B cell (primary cell): Measurements from ENCODE around the gene CREB3L1. TPM values are rescaled to one million over a fixed set of nuclear protein-coding genes. Genes with fewer than 3 reads are reported as not detected.

ENCODE experiments used
- ATAC-seq: fragments of 200-7000 bp; cut with Tn5 transposase; one replicate; pipeline ENCODE4 v1.10.0; 2021; ENCODE audit warnings: low read depth, mild to moderate bottlenecking, moderate number of reproducible peaks, moderate library complexity
- CTCF ChIA-PET: fragments of 350-600 bp; sonication (Branson Sonifier 250); formaldehyde crosslinking; loops from one replicate; lab custom pipeline; 2021; ENCODE audit warnings: antibody characterized with exemption, inconsistent platforms; lab: Charles Lee
- POLR2A ChIA-PET: fragments of 350-600 bp; sonication (Branson Sonifier 250); formaldehyde crosslinking; loops from one replicate; lab custom pipeline; 2021; ENCODE audit warnings: antibody characterized with exemption; lab: Charles Lee
- DNase-seq: peaks from one replicate; pipeline ENCODE4 v3.0.0; 2013
- H2AFZ ChIP-seq: 2 replicates; pipeline ENCODE4 v1.6.1; 2012; ENCODE audit warnings: mild to moderate bottlenecking, low read depth, low read length; ENCODE audit not compliant: insufficient read depth, poor library complexity, severe bottlenecking
- H3K27ac ChIP-seq, 2 donors: 1 replicate in 1 of 2; 2 replicates in 1 of 2; pipeline ENCODE4 v1.5.1; 2012 to 2013; ENCODE audit warnings: low read length in 2 of 2, mild to moderate bottlenecking in 2 of 2, moderate library complexity in 1 of 2
- H3K27me3 ChIP-seq, 4 experiments: fragments of 200-600 bp in 1 of 4; sonication (generic) in 1 of 4; replicated peaks in 1 of 4; 1 replicate in 2 of 4; 2 replicates in 2 of 4; pipeline versions ENCODE4 v1.6.1 to v1.7.0; 2013 to 2016; ENCODE audit warnings: low read length in 3 of 4, mild to moderate bottlenecking in 2 of 4, mixed read lengths in 1 of 4, moderate library complexity in 1 of 4; ENCODE audit not compliant: insufficient read depth in 4 of 4, control insufficient read depth in 3 of 4; ENCODE audit errors: control extremely low read depth in 1 of 4
- H3K36me3 ChIP-seq, 2 experiments: replicated peaks in 1 of 2; 1 replicate in 1 of 2; 2 replicates in 1 of 2; pipeline versions ENCODE4 v1.6.1 to v1.7.1; 2013; ENCODE audit warnings: low read length in 1 of 2; ENCODE audit not compliant: insufficient read depth in 2 of 2, control insufficient read depth in 1 of 2; ENCODE audit errors: control extremely low read depth in 1 of 2, extremely low read depth in 1 of 2
- H3K4me1 ChIP-seq, 2 donors: fragments of 200-600 bp in 1 of 2; sonication (generic) in 1 of 2; 1 replicate in 1 of 2; 2 replicates in 1 of 2; pipeline versions ENCODE4 v1.5.1 to v1.6.1; 2013 to 2017; ENCODE audit warnings: low read length in 2 of 2; ENCODE audit not compliant: control insufficient read depth in 2 of 2, insufficient read depth in 2 of 2
- H3K4me2 ChIP-seq: replicated peaks from 2 replicates; pipeline ENCODE3; 2012; ENCODE audit warnings: mild to moderate bottlenecking, low read depth, low read length; ENCODE audit not compliant: poor library complexity, severe bottlenecking
- H3K4me3 ChIP-seq, 5 experiments: fragments of 200-600 bp in 1 of 5; sonication (generic) in 1 of 5; 1 replicate in 3 of 5; 2 replicates in 2 of 5; pipeline versions ENCODE4 v1.5.1 to v1.7.0; 2011 to 2016; ENCODE audit warnings: low read length in 4 of 5, mild to moderate bottlenecking in 4 of 5, low read depth in 2 of 5, control low read depth in 1 of 5, moderate library complexity in 1 of 5; ENCODE audit not compliant: insufficient read depth in 1 of 5; ENCODE audit errors: control extremely low read depth in 1 of 5, extremely low read depth in 1 of 5
- H3K79me2 ChIP-seq: fragments of 200-600 bp; sonication (generic); one replicate; pipeline ENCODE4 v1.6.0; 2016; ENCODE audit warnings: low read length; ENCODE audit not compliant: control insufficient read depth, insufficient read depth
- H3K9ac ChIP-seq: fragments of 200-600 bp; sonication (generic); 2 replicates; pipeline ENCODE4 v1.6.1; 2017; ENCODE audit warnings: mild to moderate bottlenecking, low read length, moderate library complexity
- H3K9me3 ChIP-seq, 3 donors: one replicate each; pipeline versions ENCODE4 v1.6.1 to v1.7.1; 2013; ENCODE audit warnings: low read length in 2 of 3; ENCODE audit not compliant: control insufficient read depth in 2 of 3, insufficient read depth in 1 of 3; ENCODE audit errors: control extremely low read depth in 1 of 3
- H4K20me1 ChIP-seq: 2 replicates; pipeline ENCODE4 v1.6.0; 2012; ENCODE audit warnings: mild to moderate bottlenecking, low read length; ENCODE audit not compliant: insufficient read depth, control insufficient read depth, poor library complexity, severe bottlenecking
- H3K27ac Mint-ChIP-seq: one replicate; pipeline ENCODE4 v1.8.0; 2021; ENCODE audit warnings: mixed read lengths
- H3K27me3 Mint-ChIP-seq: one replicate; pipeline ENCODE4 v1.8.0; 2021; ENCODE audit warnings: mixed read lengths
- H3K4me1 Mint-ChIP-seq: one replicate; pipeline ENCODE4 v1.8.0; 2021; ENCODE audit warnings: mixed read lengths
- H3K4me3 Mint-ChIP-seq: one replicate; pipeline ENCODE4 v1.8.0; 2021; ENCODE audit warnings: mixed read lengths
- H3K9me3 Mint-ChIP-seq: one replicate; pipeline ENCODE4 v1.8.0; 2022; ENCODE audit warnings: mixed read lengths; ENCODE audit not compliant: insufficient read depth
- CTCF ChIP-seq: fragments of 200-600 bp; IDR thresholded peaks from one replicate; pipeline ENCODE4 v1.8.0; 2022; ENCODE audit warnings: antibody characterized with exemption, mild to moderate bottlenecking
- EZH2 ChIP-seq: IDR thresholded peaks from 2 replicates; pipeline ENCODE4 v1.6.1; 2012; ENCODE audit warnings: borderline replicate concordance, low read depth, mild to moderate bottlenecking, moderate library complexity, low read length; ENCODE audit not compliant: insufficient read depth, poor library complexity, severe bottlenecking
- WGBS: methylation state at CpG from one replicate; pipeline ENCODE4 v1.1.5; 2013; ENCODE audit warnings: missing lambda C conversion rate; ENCODE audit not compliant: insufficient coverage; 5-methylcytosine and 5-hydroxymethylcytosine counted together
- intact Hi-C: fragments of 100-400 bp; cut with micrococcal nuclease; formaldehyde crosslinking; loops from one replicate; pipeline ENCODE4 v1.10.0; 2022
- polyA plus RNA-seq: library from polyadenylated mRNA; depleted of rRNA; stranded (reverse); fragments of >200 nt; gene quantifications from 2 replicates; pipeline ENCODE4 v1.2.3, GENCODE V29; 2012
- total RNA-seq, 2 donors: library from RNA; stranded (reverse); fragments of 120-200 nt in 1 of 2; gene quantifications; 1 replicate in 1 of 2; 2 replicates in 1 of 2; pipeline versions ENCODE4 v1.2.3 to v1.2.4, GENCODE V29; 2013 to 2022

CREB3L1 gene
- total and polyA plus RNA-seq, 2 donors (not counting 1 experiment from before 2014, with no cell fraction given), result not detected

GRCh38 chr11:46264030-46264429 is 13.4 kb upstream of the CREB3L1 start:
- H3K27ac ChIP-seq, result no peak overlapping the region
- no peaks in the 10 kb centered on the region for H4K20me1 ChIP-seq
- intact Hi-C loops, result no loop called here
- no peak overlapping the region for H3K9ac ChIP-seq
- TF ChIP-seq CTCF, result no peak
- no peak for TF ChIP-seq EZH2
- H3K4me3 ChIP-seq, result no peak overlapping the region
- no peak overlapping the region for H2AFZ ChIP-seq
- POLR2A ChIA-PET, result no interaction called here
- Mint-ChIP-seq H3K4me3 (no peak overlapping the region), H3K27me3 (peaks cover 15% of the 10 kb centered on the region), H3K27ac (no peak overlapping the region), H3K9me3 (no peaks in the 10 kb centered on the region), H3K4me1 (no peaks in the 10 kb centered on the region)
- peaks cover 0 to 2% (median 0%) of the 10 kb centered on the region in 4 experiments for H3K27me3 ChIP-seq
- no peak for ATAC-seq
- 82% methylated on average over 1 of the region's 4 CpGs for WGBS
- H3K4me2 ChIP-seq, result no peak overlapping the region
- H3K9me3 ChIP-seq, result no peaks in the 10 kb centered on the region
- CTCF ChIA-PET, result no interaction called here
- H3K36me3 ChIP-seq, result no peaks in the 10 kb centered on the region
- no peaks in the 10 kb centered on the region for H3K4me1 ChIP-seq
- no peaks in the 10 kb centered on the region for H3K79me2 ChIP-seq
- DNase-seq, result no peak

GRCh38 chr11:46264976-46265375 is 12.5 kb upstream of the CREB3L1 start:
- no peak overlapping the region for H3K27ac Mint-ChIP-seq
- POLR2A ChIA-PET, result no interaction called here

More at GRCh38 chr11:46264976-46265375, 12.5 kb upstream of the CREB3L1 start:
- Histone ChIP-seq H3K27me3 (peaks cover 0 to 2% (median 0%) of the 10 kb centered on the region in 4 experiments), H3K9me3 (no peaks in the 10 kb centered on the region), H4K20me1 (no peaks in the 10 kb centered on the region), H3K4me3 (no peak overlapping the region), H3K79me2 (no peaks in the 10 kb centered on the region), H3K9ac (no peak overlapping the region), H2AFZ (no peak overlapping the region), H3K4me2 (no peak overlapping the region), H3K4me1 (no peaks in the 10 kb centered on the region), H3K36me3 (no peaks in the 10 kb centered on the region), H3K27ac (no peak overlapping the region)
- CTCF ChIA-PET, result no interaction called here
- TF ChIP-seq CTCF (no peak), EZH2 (no peak)
- H3K4me3 Mint-ChIP-seq, result no peak overlapping the region
- H3K4me1 Mint-ChIP-seq, result no peaks in the 10 kb centered on the region
- intact Hi-C loops, result no loop called here
- peaks cover 15% of the 10 kb centered on the region for H3K27me3 Mint-ChIP-seq
- DNase-seq, result no peak
- no peaks in the 10 kb centered on the region for H3K9me3 Mint-ChIP-seq
- 92% methylated on average over 7 of the region's 9 CpGs for WGBS
- ATAC-seq, result no peak
